Parathyroid adenoma (tissue), 2 donors: Measurements from ENCODE around the gene PATZ1.
A peak's percentile ranks its signal among the peaks of the same experiment; 100 is the strongest.

Experiments
- H2AFZ ChIP-seq: fragments of 300-600 bp; sonication (generic); one replicate; pipeline ENCODE4 v1.7.0; 2017; ENCODE audit warnings: antibody characterized with exemption, mild to moderate bottlenecking
- H3K27ac ChIP-seq: fragments of 300-600 bp; sonication (generic); one replicate; pipeline ENCODE4 v1.7.0; 2017
- H3K27me3 ChIP-seq: fragments of 300-600 bp; sonication (generic); one replicate; pipeline ENCODE4 v1.7.0; 2017; ENCODE audit warnings: low read length; ENCODE audit not compliant: control insufficient read depth, insufficient read depth
- H3K36me3 ChIP-seq: fragments of 300-600 bp; sonication (generic); one replicate; pipeline ENCODE4 v1.7.0; 2017; ENCODE audit warnings: low read length; ENCODE audit not compliant: control insufficient read depth, insufficient read depth
- H3K4me1 ChIP-seq: fragments of 300-600 bp; sonication (generic); one replicate; pipeline ENCODE4 v1.7.0; 2017; ENCODE audit warnings: control low read depth
- H3K4me2 ChIP-seq: fragments of 300-600 bp; sonication (generic); one replicate; pipeline ENCODE4 v1.7.0; 2017; ENCODE audit warnings: low read length
- H3K4me3 ChIP-seq: fragments of 300-600 bp; sonication (generic); one replicate; pipeline ENCODE4 v1.7.0; 2017; ENCODE audit warnings: low read depth, low read length
- H3K79me2 ChIP-seq: fragments of 300-600 bp; sonication (generic); one replicate; pipeline ENCODE4 v1.7.0; 2017; ENCODE audit warnings: control low read depth
- H3K9ac ChIP-seq: fragments of 300-600 bp; sonication (generic); one replicate; pipeline ENCODE4 v1.7.0; 2017; ENCODE audit warnings: mild to moderate bottlenecking
- H3K9me3 ChIP-seq: fragments of 300-600 bp; sonication (generic); one replicate; pipeline ENCODE4 v1.7.0; 2017; ENCODE audit warnings: low read length; ENCODE audit not compliant: control insufficient read depth
- TF ChIP-seq, protein P1 (sequence below): fragments of 300-600 bp; sonication (generic); IDR thresholded peaks from one replicate; pipeline ENCODE4 v1.7.0; 2017; ENCODE audit warnings: antibody characterized with exemption, mild to moderate bottlenecking
- donor health status: primary hyperparathyroidism.

Gene PATZ1

GRCh38 chr22:31347251-31348008, 1.3 kb upstream of the PATZ1 start:
- Histone ChIP-seq H3K27me3 (no peaks in the 10 kb centered on the region), H3K4me3 (peak overlapping the region; percentile 64), H3K36me3 (no peaks in the 10 kb centered on the region), H2AFZ (peak overlapping the region; percentile 83), H3K4me1 (peaks cover 20% of the 10 kb centered on the region), H3K27ac (peak overlapping the region; percentile 87), H3K79me2 (peaks cover 2% of the 10 kb centered on the region), H3K4me2 (peak overlapping the region; percentile 91), H3K9ac (no peak overlapping the region), H3K9me3 (no peaks in the 10 kb centered on the region)
- TF ChIP-seq, protein P1, sequence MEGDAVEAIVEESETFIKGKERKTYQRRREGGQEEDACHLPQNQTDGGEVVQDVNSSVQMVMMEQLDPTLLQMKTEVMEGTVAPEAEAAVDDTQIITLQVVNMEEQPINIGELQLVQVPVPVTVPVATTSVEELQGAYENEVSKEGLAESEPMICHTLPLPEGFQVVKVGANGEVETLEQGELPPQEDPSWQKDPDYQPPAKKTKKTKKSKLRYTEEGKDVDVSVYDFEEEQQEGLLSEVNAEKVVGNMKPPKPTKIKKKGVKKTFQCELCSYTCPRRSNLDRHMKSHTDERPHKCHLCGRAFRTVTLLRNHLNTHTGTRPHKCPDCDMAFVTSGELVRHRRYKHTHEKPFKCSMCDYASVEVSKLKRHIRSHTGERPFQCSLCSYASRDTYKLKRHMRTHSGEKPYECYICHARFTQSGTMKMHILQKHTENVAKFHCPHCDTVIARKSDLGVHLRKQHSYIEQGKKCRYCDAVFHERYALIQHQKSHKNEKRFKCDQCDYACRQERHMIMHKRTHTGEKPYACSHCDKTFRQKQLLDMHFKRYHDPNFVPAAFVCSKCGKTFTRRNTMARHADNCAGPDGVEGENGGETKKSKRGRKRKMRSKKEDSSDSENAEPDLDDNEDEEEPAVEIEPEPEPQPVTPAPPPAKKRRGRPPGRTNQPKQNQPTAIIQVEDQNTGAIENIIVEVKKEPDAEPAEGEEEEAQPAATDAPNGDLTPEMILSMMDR = no peak

- TF ChIP-seq, protein P1 = no peak
- Histone ChIP-seq H3K4me1 (peaks cover 25% of the 10 kb centered on the region), H3K4me3 (peak overlapping the region; percentile 64)
Measured at GRCh38 chr22:31346733-31347250, 646 bp upstream of the PATZ1 start.

DNA sequence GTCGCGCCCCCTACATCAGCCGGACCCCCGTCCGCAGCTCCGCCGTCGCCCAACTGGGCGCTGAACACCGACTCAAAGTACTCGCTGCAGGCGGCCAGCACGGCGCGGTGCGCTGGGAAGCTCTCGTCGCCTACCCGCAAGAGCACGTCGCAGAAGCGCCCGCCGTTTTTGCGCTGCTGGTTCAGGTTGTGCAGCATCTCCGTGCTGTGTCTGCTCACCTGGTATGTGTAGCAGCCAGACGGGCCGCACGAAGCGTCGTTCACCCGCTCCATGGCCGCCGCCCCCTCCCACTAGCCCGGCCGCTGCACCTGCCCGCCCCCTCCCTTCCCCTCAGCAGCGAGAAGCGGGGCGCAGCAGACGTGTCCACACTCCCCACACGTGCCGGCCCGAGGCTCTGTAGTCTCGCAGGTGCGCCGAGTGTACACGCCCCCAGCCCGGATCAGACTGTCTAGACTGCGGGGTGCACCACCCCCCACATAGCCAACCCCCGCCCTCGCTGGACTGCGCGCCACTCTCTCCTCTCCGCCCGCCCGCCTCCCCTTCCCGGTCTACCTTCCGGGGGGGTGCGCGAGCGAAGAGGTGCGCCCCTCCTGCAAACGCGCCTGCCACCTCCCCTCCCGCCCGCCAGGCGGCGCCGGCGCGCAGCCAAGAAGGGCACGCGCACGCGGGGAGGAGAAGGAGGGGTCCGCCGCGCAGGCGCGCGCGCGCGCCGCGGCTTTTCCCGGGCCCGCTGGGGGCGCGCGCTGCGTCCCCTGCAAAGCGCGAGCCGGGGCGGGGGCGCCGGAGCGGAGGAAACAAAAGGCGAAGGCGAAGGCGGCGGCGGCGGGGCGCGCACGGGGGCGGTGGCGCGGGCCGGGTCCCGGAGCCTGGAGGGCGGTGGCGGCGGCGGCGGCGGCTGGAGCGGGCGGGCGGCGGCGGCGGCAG, 553 bp downstream of the PATZ1 start:
- Histone ChIP-seq H3K79me2 (peaks cover 2% of the 10 kb centered on the region), H3K9ac (no peak overlapping the region), H3K4me3 (peak overlapping the region; percentile 74), H2AFZ (peak overlapping the region; percentile 46), H3K9me3 (no peaks in the 10 kb centered on the region), H3K36me3 (no peaks in the 10 kb centered on the region), H3K27ac (peak overlapping the region; percentile 89), H3K27me3 (no peaks in the 10 kb centered on the region), H3K4me1 (peaks cover 25% of the 10 kb centered on the region), H3K4me2 (peak overlapping the region; percentile 76)
- TF ChIP-seq, protein P1 = peak; percentile 67

More at GRCh38 chr22:31346733-31347250, 646 bp upstream of the PATZ1 start:
- Histone ChIP-seq H3K27me3 (no peaks in the 10 kb centered on the region), H3K9ac (no peak overlapping the region), H3K9me3 (no peaks in the 10 kb centered on the region), H3K36me3 (no peaks in the 10 kb centered on the region), H3K79me2 (peaks cover 2% of the 10 kb centered on the region), H3K4me2 (peak overlapping the region; percentile 91), H2AFZ (peak overlapping the region; percentile 83), H3K27ac (peak overlapping the region; percentile 87)

GRCh38 chr22:31344578-31345330, 1.4 kb downstream of the PATZ1 start:
- Histone ChIP-seq H3K9ac (no peak overlapping the region), H3K79me2 (peaks cover 2% of the 10 kb centered on the region), H3K4me1 (peaks cover 17% of the 10 kb centered on the region), H3K36me3 (no peaks in the 10 kb centered on the region), H3K9me3 (no peaks in the 10 kb centered on the region), H3K27ac (peak overlapping the region; percentile 89), H3K4me2 (peak overlapping the region; percentile 75), H3K4me3 (peak overlapping the region; percentile 74), H2AFZ (no peak overlapping the region), H3K27me3 (no peaks in the 10 kb centered on the region)
- TF ChIP-seq, protein P1 = no peak
